HG02943 (cell line): ENCODE measurements around the gene TLE1.
"Not testable (repeated sequence)": the region's sequence is repeated elsewhere in the genome, so short reads cannot be mapped to it uniquely, and the experiment has no call there.

ENCODE experiments used
- ATAC-seq: cut with Tn5 transposase; IDR thresholded peaks from one replicate; pipeline ENCODE4 v1.9.1; 2021; ENCODE audit warnings: mild to moderate bottlenecking, low read depth, moderate library complexity; ENCODE audit not compliant: unreplicated experiment

TLE1 gene

DNA sequence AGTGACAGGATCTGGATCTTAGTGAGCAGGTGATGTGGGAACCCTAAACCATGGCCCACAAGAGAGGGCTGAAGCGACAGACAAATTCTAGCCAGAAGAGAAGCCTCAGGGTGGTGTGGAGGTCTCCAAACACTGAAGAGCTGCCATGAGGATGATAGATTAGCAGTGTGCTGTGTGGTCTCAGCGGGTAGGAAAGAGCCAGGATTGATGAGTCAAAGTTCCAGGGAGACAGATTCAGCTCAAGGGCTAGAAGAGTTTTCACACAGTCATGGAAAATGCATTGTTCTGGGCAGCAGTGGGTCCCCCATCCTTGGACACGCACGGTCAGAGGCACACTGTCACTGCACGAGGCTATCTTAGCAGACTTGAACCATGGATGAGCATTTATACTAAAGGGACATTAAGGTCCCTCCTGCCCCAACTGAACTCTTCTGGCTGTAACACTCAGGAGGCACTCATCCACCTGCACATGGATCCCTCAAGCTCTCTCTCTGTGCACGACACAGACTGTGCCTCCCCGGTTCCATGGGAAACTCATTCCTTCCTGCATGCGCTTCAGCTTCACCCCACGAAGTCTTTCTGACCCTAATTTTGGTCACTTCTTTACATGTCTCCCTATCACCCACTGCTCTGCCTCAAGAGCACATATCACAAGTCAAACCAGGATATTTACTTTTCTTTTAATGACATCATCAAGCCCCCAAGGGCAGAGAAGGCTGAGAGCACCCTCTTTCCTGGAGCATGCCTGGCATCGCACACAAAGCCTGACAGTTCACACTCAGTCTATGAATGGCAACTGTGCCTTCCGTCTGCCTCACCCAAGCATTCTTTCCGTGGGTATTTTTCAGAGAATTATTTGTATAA, 84.8 kb downstream of the TLE1 start:
- ATAC-seq: no peak

DNA sequence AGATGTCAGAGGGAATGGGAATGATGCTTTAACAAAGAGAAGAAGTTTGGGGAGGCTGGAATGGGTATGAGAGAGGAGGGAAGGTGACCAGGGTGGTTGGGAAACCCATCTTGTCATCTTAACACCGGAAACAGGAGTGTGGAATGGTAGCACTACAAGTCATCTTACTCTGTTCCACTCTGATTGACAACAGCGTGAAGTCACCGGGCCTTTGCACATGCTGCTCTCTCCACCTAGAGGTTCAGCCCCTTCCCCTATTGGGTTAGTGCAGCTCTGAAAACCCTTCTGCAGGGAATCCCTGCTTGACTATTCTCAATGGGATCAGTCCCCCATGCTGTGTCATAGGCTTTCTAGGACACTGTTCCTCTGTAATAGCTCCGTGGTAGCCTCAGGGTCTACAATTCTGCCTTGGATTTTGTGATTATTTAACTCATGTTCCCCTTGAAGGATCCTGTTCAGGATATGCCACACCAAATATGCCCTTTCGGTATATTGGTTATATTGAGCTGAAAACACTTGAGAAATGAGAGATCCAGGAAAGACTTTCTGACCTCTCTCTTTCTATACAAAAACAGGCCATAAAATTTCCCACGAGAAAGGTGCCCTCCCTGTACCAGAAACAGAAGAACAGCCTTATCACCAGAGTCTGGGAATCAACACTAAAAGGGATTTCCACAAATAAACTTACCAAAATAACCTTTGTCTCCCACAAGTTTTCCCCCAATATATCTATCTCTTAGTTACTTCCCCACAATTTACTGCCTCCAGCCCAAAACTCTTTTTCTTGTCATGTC, 86.3 kb downstream of the TLE1 start:
- ATAC-seq: no peak

DNA sequence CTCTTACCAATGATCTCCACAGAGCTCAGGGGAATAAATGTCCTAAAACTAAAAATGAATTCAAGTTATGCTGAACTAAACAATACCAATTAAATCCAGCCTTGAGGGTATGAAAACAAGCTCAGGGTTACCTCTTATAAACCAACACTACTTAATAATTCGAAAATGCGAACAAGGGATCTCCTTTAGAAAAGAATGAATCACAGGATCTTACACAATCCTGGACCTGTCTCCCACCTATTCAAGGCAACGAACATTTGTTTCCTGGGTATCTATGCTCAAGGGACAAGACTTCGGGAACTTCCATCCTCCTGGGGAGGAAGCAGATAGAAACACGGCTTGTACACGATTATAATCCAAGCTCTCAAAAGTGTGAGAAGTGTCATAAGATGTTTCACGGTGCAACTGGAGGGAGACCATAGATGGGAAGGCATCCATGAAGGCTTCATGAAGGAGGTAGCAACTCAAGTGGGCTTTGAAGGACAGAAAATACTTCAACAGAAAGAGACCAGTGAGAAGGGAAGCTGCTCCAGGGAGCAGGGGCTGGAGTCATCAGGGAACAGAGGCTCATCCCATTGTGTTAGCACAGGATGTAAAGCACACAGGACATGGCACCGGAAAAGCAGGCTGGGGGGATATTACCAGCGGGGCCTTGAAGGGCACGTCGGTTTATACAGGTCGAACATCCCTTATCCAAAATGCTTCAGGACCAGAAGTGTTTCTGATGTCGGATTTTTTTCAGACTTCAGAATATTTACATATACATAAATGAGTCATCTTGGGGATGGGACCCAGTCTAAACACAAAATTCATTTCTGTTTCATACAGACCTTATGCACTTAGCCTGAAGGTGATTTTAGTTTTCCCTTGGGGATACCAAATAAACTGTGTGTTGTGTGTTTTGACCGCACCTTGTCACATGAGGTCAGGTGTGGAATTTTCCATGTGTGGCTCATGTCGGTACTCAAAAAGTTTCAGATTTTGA, 87.4 kb downstream of the TLE1 start:
- no peak for ATAC-seq

DNA sequence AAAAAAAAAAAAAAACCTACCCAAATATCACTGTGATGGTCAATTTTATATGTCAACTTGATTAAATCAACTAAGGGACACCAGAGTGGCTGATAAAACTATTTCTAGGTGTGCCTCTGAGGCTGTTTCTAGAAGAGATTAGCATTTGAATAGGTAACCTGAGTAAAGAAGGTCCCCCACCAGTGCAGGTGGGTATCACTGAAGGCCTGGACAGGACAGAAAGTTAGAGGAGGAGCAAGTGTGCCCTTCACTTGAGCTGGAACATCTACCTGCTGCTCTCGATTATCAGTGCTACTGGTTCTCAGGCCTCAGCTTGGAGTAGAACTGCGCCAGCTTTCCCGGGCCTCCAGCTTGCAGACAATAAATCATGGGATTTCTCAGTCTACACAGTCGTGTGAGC, 88.7 kb downstream of the TLE1 start:
- ATAC-seq: no peak

DNA sequence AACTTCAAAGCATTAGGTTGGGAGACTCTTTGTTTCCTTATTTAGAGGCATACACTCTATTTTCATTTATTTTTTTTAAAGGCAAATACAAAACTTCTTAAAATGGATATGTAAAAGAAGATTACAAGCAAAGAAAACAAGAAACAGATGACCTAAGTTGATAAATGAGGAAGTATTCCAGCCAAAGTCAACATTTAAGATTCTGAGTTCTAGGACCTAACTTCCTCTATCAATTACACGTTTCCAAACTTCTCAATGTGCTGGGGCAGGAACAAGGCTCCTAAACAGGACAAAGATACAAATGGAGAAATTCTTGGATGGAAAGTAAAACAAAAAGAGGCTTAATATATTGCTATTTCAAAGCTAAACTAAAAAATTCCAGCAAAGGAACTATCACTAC, 89.5 kb downstream of the TLE1 start:
- ATAC-seq: no peak

DNA sequence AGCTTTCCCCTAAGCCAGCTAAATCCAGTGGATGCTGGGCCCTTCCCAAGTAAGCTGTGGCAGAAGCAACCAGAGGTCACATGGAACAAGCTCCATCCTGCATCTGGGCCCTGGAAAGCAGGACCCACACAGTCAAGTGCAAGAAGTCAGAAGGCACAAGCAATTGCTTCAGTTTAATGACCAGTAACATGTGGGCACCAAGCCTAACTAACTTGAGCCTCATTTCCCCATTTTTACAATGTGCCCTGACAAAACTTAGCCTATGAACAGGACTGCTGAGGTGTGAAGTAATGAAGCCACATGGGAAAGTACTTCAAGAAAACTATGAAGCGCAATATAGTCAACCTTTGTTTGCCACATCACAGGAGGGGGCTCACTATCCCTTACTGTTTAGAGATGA, 90.5 kb downstream of the TLE1 start:
- ATAC-seq: no peak

DNA sequence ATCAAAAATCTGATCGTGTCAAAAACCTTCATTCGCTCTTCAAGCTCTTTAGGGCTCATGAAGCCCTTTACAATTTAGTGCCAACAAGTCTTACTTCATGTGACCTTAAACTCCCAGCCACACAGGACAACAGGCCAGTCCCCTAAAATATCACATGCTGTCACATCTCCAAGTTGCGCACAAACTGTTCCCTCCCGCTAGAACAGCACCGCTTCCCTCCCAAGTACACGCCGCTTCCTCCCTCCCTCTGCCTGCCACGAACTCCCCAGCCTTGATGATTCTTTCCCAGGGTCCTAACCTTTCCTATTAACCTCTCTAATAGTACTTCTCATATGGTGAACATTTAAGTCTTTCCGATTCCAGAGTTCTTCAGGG, 91.2 kb downstream of the TLE1 start:
- no peak for ATAC-seq

DNA sequence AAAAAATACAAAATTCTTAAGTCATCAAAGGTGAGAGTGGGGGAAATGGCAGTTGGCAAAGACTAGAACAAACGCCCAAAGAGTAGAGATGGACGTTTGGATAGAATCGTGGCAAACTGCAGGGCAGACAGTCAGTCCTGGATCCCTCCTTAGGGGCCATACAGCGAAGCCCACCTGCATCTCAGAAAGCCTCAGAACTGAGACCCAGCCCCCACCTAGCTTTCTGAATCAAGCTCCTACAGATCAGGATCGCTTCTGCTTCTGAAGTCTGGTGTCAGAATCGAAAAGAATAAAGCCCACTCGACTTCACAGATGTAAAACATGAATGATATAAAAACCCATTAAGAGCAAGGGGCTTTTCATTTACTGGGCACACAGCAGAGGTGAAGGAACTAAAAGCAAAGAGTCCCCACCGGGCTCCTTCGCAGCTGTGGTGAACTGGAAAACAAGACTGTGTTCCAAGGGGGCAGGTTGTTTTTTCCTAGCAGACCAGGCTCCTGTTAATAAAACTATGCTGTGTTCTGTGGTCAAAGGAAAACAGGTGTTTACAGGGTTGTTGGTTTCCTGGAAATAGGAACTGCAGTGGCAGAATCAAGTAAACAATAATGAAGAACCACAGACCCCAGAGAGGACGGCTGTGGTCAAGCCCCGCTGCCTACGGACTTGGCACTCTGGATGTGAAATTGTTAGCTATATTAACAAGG, 91.8 kb downstream of the TLE1 start:
- no peak for ATAC-seq

DNA sequence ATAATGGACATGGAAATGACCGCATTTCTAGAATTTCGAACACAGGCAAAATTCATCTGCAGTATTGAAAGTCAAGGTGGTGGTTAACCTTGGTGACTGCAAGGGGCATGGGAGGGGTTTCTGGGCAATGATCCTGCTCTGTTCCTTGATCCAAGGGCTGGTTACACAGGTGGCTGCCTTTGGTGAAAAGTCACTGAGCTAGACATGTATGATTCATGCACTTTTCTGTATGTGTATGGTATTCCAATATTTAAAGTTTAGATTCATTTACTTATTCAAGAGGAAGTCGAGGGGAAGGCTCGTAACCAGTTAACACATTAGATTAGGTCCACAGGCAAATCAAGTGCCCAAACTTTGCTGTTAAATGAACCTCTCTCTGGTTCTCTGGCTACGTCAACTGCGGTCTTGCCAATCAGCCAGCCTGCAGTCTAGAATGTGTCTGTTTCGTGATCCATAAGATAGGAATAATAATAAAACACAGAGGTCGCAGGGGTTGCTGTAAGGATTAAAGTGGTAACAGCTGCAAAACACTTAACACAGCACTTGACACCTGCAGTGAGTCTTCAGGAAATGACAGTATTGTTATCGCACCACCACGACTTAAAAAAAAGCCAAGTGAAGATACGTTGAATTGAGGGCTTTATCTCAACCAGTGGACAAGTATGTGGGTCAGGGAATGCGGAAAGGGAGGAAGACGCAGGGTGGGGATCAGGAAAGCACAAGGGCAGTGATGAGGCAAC, 92.5 kb downstream of the TLE1 start:
- no peak for ATAC-seq

DNA sequence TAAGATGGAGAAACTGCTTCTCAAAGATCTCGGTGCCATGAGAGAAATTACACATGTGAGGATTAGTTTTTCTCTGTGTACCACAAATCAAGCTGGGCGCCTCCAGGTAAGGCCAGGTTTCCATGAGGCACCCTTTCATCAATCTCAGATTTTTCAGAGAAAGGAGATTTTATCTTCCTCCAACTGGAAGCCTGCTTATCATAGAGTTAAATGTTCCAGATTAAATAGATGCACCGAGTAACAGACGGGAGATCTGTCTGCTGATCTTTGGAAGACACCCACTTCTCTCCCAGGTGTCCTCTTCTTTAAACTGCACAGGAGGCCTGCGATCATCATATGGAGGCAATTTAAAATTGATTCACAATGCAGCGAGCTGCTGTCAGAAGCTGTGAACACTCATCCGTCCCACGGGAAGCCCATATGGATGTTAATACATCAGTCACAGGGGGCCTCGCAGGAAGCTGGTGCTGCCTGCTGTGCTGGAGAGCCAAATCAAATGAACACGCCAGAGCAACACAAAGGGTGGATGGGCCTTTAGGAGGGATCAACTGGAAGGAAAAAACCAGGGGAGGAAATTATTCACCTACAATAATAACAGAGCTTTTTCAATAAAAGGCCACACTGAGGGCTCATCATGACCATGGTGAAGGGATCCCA, 93.3 kb downstream of the TLE1 start:
- no peak for ATAC-seq

DNA sequence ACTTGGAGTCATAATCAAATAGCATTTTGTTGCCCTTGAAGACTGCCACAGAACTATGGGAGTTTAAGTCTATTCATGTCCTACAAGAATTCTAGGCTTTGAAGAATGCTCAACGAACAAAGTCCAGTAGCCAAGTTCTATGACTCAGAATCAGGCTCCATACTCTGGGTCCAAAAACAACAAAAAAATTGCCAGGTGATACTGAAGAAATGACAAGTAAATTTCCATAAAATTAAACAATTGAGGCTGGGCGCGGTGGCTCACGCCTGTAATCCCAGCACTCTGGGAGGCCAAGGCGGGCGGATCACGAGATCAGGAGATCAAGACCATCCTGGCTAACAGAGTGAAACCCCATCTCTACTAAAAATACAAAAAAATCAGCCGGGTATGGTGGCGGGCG, 94.1 kb downstream of the TLE1 start:
- not testable (repeated sequence) for ATAC-seq

DNA sequence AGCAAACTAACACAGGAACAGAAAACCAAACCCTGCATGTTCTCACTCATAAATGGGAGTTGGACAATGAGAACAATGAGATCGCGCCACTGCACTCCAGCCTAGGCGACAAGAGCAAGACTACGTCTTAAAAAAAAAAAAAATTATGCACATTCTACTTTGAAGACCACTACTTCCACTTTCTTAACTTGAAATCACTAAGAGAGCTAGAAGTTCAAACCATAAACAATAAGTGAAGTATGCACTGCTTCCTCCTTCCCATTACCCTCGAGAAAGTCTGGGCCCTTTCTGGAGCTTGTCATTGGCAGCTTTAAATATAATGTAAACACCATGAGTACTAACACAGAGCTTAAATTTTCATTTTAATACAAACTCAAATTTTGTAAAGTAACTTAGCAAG, 94.9 kb downstream of the TLE1 start:
- ATAC-seq: no peak

DNA sequence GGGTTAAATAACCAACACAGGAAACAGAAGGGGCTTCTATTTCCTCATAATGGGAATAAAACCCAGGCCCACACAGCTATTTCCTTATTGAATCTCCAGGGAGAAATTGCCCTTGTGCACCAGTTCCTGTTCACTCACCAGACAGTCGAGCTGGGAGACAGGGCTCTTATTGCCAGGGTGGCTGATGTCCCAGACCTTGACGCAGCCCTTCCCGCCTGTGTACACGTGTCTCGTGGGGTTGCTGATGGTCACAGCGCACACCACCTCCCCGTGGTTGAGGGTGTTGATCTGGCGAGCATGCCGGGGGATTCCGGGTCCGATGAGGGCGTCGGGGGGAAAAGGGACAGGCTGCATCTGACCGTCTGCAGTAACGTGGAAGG, 96.5 kb downstream of the TLE1 start:
- ATAC-seq: no peak

DNA sequence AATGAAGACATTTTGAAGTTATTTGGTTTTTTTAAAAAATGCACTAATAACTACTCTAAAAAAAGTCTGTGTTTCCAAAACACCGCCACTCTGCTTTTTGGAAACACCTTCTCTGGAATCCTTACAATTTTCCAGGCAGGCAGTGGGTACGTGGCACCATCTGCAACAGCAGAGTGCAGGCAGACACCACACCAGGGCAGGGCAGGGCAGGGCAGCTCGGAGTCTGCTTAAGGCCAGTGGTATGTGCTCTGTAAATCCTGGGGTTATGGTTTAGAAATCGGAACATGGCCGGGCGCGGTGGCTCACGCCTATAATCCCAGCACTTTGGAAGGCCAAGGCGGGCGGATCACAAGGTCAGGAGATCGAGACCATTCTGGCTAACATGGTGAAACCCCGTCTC, 97.6 kb downstream of the TLE1 start:
- no peak for ATAC-seq

DNA sequence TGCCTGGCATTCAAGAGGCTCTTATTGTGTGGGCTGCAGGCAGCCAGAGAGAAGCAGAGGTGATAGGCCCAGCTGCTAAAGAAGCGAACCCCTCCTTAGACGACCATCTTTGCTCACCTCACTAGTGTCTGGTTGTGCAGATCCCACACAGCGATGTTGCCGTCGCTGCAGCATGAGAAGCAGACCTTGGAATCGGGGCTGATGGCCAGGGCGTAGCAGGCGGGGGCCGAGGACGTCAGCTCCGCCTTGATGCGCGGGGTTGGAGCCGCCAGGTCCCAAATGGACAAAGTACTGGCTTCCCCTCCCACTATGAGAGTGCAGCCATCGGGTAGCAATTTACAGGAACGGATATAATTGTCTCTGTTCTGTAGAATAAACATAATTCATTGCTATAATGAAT, 98.7 kb downstream of the TLE1 start:
- ATAC-seq: no peak

DNA sequence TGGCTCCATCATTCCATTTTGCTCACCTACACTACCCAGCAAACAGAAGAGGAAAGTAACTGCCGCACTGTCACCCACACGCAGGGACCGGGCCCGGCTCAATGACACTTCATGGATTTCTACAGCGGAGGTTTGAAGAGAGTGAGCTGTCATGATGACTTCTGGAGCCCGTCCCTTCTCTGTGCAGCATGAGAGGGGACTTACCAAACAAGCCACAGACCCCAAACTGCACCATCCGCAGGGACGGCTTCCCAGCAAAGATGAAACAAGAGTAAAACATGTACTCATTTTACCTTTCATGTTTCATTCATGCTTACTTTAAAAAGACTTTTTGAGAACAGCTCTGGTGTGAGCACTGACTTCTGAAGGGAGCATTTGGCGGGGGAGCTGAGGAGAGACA, 99.5 kb downstream of the TLE1 start:
- no peak for ATAC-seq

DNA sequence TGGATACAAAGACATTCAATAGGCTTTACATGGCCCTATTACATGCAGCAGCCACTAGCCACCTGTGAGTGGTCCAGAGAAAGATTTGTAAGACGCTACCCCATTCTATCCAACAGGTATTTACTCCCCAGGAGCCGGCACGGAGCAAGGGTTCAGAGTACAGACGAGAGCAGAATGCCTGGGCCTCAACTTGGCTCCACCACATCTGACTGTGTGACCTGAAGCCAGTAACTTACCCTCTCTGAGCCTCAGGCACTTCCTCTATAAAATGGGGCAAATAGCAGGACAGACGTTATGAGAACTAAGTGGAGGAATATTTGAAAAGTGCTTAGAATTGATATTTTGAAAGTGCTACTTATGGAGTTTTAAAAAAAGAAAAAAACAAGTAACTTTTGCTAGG, 100.0 kb downstream of the TLE1 start:
- no peak for ATAC-seq

DNA sequence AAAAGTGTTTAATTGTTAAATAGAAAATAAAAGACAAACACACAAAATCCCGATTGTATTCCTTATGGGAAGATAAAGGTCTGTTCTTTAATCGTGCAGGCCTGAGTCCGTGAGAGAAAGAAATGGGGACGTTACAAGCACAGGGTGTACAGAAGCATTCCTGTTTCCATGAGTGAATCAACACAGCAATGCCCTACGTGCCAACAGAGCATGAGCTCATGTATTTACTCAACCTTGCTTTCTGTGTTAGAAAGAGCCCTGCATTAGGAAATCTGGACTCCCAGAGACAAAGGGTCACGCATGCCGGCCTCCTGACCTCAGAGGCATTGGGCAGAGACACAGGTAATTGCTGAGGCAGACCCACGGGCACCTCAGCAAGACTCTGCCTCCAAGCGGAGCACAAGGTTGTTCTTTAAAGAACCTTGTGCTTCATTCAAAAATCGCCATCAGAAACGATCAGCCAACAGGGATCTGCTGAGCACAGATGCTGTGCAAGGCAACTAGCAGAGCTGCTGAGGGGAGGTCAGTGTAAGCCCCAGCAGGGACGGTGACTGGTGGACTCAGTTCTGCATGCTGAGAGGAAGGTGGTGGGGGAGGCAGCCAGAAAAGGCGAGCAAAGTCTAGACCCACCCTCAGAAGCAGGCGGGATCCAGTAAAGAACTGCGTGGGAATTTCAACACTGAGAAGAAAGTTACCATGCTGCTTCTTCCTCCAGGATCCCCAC, 101.0 kb downstream of the TLE1 start:
- no peak for ATAC-seq
